ENCODE data around the gene TRIO.

Gene TRIO

GRCh38 chr5:14171046-14171445 is 27.9 kb downstream of the TRIO start:
- no peak for DNase-seq

DNA sequence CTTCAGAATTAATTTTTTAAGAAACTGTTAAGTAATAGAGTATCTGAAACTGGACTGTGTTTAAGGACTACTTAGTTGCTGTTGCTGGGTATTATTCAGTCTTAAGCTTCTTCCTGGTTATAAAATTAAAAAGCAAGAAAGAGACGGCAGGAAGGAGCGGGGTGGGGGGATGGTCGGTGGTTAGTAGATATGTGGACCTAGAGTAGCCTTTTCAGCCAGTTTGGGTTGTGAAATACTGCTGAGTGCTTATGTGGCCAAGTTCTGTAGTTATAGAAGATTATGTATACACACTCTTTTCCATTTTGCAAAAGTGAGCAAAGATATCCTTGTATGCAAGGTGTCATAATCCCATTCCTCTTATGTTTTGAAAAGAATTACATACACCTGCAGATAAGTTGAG is 28.5 kb downstream of the TRIO start:
- no peak for DNase-seq

DNA sequence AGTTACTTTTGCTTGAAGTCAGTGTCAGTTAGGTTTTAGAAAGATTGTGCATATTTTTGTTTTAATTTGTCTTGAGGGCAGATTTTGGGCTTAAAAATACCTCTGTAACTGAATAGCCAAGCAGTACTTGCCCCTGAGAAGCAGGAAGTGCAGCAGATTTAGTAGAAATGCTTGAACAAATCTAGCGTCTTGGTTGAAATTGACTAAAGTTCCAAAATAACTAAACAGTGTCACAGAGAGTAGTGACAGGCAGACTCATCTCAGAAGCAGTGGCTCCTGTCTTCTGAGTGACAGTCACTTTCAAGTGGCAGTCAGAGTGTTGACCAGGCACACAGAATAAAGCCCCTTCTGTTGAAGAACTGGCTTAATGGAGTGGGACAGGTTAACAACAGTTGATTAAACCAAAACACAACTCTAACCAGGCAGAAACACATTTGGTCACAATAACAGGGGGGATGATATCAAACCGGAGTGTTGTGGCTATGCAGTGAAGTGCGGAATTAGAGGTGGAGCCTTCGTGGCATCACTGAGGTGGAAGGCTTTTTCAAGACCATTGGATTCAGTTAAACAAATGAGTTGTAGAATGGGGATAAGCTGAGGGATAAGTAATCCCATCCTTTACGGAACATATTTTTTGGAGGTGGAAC is 29.1 kb downstream of the TRIO start:
- no peak for DNase-seq

GRCh38 chr5:14173377-14174229 is 30.5 kb downstream of the TRIO start:
- no peak for DNase-seq

- no peak for DNase-seq
Measured at GRCh38 chr5:14174230-14174636, 31.1 kb downstream of the TRIO start.

- DNase-seq = no peak
Measured at GRCh38 chr5:14175381-14175780, 32.2 kb downstream of the TRIO start.

DNA sequence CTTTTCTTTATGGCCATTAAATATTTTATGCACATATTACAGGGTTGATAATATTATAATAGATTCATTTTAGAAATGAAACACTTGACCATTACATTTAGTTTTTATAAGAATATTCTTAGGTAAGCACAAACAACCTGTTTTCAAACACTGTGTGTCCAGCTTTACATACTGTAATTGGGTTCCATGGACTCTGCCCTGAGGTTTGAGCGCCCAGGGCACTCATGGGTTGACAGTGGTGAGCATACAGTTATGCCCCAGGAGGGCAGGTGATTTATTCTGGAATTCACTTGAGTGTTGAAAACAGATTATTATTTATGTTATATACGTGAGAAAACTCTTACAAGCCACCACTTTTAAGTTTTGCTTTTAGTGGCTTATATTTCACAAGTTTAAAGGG is 33.7 kb downstream of the TRIO start:
- no peak for DNase-seq

DNA sequence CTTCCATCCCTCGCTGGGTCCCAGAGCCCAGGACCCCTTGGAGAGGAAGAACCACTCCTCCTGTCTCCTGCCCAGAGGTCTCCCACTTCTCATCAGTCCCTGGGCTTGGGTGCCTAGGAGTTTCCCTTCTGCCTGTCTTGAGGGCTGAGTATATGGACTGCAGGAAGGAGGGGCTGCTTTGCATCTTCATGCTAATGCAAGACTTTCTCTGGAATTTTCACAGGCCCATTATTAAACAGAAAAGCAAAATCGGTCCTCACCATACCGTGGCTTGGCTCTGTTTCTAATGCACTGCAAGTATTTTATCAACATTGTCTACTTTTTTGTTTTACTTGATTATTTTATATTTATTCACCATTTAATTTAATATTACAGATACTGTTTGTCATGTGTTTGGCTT is 34.5 kb downstream of the TRIO start:
- no peak for DNase-seq

DNA sequence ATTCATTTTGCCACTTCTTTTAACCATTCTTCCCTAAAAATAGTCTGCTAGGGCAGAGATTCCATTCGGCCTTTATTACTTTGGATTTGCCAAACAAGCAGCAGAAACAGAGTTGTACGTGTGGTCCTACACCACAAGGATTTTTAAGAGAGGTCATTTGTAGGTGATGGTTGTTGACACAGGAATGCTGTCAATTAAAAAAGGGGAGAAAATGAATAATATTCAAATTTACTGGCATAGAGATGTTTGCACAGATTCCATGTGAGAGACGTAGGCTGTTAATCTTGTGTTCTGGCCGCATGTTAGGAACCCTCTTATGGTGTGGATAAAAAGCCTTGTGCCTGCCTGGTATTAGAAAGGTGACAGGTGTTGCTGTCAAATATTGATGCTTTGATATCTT is 34.9 kb downstream of the TRIO start:
- no peak for DNase-seq

DNA sequence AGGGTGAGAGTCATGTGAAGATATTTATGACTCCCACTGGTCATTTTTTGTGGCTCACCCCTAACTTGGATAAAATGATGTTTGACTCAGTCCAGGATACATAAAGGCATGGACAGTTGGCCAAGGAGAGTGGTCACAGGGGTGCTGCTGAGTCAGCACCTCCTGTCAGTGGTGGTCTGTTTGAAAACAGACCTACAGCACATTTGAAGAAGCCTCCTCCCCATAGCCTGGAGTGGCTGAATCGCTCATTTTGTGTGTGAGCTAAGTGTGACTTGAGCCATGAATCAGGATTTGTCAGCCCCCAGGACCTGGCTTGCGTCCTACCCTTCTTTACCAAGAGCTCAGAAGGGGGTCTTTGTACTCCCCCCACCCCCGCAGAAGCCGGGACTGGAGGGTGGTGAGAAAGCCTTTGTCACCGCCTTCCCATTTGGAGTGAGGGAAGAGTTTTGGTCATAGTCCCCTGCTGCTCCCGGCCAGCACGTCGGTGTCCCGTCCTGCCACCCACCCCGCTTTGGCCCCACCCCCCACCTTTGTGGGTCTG is 35.6 kb downstream of the TRIO start:
- no peak for DNase-seq

DNA sequence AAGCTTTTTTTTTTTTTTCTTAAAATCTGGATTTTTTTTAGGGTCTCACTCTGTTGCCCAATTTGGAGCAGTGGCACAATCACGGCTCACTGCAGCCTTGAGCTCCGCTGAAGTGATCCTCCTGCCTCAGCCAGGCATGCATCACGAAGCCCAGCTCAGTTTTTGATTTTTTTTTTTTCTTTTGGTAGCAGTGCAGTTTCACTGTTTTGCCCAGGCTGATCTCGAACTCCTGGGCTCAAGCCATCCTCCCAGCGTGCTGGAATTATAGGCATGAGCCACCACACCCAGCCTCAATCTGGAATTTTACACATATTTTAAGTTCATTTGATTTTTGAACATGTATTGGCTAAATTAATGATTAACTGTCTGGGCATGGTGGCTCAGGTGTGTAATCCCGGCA is 36.3 kb downstream of the TRIO start:
- no peak for DNase-seq

DNA sequence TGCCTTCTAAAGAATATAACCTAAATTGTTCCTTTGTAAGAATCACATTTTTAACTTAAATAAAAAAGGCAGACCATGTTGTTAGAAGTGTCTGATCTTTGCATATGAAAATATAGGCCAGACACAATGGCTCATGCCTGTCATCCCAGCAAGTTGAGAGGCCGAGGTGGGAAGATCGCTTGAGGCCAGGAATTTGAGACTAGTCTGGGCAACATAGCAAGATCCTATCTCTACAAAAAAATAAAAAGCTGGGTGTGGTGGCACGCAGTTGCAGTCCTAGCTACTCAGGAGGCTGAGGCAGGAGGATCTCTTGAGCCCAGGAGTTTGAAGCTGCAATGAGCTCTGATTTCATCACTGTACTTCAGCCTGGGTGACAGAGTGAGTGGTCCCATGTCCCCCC is 37.3 kb downstream of the TRIO start:
- no peak for DNase-seq

GRCh38 chr5:14181299-14181968 is 38.3 kb downstream of the TRIO start:
- DNase-seq = no peak

DNA sequence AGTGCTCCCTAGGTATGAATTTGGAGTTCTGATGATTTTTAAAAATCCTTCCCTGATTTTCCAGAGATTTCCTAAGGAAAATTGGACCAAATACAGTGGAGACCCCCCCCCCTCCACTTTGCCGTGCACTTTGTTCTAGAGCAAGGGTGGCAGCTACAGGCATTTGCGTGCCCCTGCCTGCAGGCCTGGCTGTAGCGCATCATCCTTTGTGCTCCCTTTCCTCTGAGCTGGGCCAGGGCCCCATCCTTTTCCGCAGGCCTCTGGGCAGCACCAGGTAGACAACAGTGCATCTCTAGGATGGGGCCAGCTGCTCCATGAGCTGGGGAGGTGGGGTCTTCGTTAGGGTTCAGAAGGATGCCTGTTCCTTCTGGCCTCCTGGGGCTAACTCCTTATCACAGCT is 39.6 kb downstream of the TRIO start:
- no peak for DNase-seq

- DNase-seq = no peak
Measured at GRCh38 chr5:14183187-14183939, 40.2 kb downstream of the TRIO start.

GRCh38 chr5:14184082-14184481 is 40.9 kb downstream of the TRIO start:
- no peak for DNase-seq

GRCh38 chr5:14184725-14185124 is 41.6 kb downstream of the TRIO start:
- no peak for DNase-seq

- no peak for DNase-seq
Measured at GRCh38 chr5:14185326-14186058, 42.4 kb downstream of the TRIO start.

- no peak for DNase-seq
Measured at GRCh38 chr5:14186059-14186830, 43.1 kb downstream of the TRIO start.

DNA sequence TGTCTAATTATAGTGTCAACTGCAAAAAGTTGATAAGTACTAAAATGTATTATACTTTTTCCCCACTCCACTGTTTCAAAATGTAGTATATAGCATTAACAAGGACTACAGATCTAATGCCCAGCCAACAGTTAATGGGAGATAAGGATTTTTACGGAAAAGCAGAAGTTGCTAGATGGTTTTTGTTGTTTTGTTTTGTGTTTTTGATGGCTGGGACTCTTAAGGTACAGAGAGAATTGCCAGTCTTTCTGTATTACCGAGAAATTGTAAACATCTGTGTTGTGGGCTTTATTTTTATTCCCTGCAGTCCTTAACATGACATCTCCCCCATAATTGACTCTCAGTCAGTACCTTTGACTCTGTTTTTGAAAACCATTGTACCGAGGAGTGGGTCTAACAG is 44.0 kb downstream of the TRIO start:
- DNase-seq = no peak

GRCh38 chr5:14187660-14188059 is 44.5 kb downstream of the TRIO start:
- no peak for DNase-seq

- no peak for DNase-seq
Measured at GRCh38 chr5:14188778-14189177, 45.6 kb downstream of the TRIO start.

Measured in stimulated activated naive CD4-positive, alpha-beta T cell treated with Interleukin-2 at 50 U/mL for 16 hours (primary cell).